Superior temporal gyrus (tissue), 1 donor: ENCODE data around the gene LRRC36.

ENCODE experiments used
- DNase-seq: peaks from one replicate; pipeline ENCODE4 v3.0.0-alpha.2; 2016; ENCODE audit errors: extremely low spot score

The LRRC36 gene, protein sequence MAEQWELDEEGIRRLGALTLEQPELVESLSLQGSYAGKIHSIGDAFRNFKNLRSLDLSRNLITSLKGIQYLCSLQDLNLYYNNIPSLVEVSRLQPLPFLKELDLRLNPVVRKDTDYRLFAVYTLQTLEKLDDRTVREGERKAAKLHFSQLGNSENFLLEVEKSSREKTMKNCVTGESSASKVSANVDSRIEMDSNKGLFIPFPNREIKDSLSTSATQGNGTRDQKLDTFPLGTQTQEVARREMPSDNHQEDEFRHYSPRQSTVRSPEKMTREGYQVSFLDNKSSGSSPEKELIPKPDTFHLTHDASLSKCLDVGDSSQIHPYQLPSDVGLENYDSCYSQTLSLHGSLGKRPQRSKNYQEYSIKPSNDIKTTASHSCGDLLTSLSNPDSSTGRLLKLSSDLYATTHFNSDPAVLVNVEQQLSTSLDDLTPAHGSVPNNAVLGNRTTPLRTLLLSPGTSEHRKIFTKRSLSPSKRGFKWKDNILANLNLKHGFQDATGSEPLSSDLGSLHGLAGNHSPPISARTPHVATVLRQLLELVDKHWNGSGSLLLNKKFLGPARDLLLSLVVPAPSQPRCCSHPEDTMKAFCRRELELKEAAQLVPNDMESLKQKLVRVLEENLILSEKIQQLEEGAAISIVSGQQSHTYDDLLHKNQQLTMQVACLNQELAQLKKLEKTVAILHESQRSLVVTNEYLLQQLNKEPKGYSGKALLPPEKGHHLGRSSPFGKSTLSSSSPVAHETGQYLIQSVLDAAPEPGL

DNA sequence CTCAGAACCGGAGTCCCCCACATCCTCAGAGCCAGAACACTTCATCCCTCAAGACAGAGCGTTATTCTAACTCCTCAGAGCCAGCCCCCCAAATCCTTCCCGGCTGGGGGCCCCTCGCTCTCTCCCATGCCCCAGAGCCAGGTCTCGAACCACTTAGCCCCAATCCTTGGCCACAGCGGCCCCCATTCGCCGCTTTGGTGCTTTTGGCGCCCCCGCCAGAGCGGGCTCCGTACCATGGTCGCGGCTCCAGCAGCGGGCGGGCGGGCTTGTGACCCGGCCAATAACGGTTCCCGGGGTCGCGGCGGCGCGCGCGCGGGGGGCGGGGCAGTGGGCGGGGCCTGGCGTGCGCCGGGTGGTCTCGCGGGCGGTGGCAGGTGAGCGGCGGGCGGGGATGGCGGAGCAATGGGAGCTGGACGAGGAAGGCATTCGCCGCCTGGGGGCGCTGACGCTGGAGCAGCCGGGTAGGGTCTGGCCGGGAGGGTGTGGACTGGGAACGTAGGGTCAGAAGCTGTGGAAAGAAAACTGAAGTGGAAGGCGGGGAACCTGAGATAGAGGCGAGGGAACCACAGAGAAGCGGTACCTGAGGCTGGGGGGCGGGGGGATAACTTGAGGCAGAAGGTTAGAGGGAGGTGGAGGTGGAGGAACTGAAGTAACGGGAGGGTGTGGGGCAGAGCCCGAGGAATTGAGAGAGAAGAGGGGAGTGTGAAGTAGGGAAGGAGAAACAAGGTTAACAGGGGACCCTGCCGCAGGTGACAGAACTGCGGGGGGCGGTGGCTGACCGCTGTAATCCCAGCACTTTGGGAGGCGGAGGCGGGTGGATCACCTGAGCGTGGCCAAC, at the start of gene LRRC36, which contains the start of gene KCTD19:
LRRC36 (plus strand) TSS at position 344 of the 838 bp plus-strand sequence; CDS start at position 392, 48 bp downstream.
KCTD19 (minus strand) TSS at position 270 of the 838 bp plus-strand sequence; CDS start at position 236, 34 bp downstream.
- no peak for DNase-seq

DNA sequence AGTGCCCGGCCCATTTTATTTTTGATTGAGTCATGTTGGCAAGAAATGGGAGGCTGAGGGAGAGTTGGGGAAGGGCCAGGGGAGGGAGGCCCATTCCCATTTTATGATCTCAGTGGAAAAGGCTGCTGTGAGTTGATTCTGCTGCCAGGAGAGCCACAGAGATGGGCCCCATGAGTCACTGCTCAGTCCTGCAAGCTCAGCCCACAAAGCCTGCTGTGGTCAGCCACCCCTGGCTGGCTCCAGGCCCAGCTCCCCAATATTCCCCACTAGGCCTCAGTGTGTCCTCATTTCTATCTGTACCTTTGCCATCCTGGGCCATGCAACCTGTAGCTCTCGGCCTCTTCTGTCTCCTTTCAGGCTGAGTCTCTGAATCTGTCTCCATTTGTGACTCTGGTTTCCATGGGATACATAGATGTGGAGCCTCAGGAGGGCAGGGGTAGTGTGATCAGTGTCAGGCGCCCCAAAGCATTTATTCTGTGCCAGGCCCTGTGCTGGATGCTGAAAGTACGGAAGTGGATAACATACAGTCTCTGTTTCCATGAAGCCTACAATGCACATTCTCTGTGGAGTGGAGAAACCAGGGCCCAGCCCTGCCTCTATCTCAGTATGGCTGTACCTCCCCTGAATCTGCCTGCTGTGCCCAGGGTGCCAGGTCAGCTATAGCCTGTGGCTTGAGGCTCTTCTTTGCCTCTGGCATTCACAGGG, 49.2 kb upstream of the LRRC36 start:
- DNase-seq: no peak

DNA sequence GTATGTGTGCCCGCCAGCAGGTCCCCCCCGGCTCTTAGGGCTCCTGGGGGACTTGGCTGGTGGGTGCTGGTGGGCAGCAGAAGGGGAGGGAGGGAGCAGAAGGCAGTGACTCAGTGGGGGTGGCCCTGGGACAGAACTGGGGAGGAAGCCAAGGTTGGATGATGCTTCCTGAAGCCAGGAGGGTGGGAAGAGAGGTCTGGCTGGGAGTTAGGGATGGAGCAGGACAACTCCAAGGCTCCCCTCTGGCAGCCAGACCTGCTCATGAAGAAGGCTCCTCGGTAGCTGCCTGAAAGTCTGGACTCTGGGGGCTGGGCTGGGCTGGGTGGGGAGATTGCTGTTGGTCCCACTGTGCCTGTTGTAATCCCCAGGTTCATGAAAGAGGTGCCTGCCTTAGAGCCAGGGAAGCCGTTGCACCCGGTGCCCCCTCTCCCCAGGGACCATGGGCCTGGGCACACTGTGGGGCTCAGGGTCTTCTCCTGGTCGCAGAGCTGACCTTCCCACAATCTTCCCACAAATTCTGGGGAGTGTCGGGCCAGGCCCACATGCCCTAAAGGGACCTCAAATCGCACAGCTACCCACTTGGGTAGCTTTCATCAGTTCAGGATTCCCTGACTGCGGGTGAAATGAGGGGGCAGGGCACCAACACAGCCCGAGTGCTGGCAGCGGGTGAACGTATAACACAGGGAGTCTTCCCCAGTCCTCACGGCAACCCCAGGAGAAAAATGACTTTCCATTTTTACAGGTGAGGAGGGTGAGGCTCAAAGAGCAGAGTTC, 48.4 kb upstream of the LRRC36 start:
- DNase-seq: no peak

DNA sequence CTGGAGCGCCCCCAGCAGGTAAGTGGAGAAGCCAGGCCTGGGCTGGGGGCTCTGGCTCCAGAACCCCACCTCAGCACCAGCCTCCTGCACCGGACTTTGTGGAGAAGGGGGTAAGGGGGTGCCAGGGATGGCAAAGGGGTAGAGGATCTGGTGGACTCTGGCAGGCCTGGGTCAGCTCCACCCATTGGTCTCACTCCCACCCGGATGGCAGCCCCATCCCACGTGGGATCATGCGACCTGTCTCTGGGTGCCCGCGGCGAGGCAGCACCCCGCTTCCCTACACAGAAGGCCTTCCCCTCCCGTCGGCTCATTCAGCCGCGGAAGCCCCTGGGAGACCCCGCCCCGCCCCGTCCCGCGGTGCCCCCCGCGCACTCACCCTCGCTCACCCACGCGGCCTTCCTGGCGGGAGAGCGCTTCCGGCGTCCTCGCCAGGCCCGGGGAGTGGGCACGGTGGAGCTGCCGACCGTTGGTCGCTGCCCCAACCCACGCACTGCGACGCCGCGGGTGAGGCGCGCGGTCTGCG, 47.8 kb upstream of the LRRC36 start:
- DNase-seq: no peak

DNA sequence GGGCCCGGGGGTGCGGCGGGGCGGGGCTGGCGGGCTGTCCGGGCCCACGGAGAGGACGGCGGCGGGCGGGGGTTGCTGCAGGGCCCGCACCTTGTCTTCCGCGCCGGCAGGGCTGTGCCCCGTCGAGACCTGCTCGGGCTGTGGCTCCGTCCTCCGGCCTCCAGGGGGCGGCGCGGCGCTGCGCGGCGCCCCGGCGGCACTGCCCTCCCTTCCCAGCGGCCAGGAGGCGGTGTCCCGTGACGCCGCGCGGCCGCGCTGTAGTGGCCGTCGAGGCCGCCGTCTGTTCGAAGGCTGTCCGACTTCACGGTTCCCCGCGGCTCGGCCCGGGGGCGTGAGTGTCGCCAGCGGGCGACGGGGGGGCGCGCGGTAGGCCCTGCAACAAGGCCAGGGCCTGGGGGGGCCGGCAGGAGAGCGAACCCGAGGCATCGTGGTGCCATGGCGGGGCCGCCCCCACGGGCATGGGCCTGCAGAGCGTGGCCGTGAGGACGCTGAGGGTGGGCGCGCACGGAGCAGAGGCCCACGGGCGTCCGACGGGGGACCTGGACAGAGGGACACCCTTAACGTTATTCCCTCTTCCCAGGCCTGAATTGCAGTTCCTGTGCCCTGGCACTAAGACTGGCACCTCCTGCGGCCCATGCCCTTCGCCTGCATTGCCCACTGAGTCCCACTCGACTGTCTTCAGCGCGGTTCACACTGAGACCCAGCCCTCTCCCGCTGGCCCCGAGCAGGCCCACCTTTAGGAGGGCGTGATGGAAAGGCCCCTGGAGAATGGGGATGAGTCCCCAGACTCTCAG, 47.1 kb upstream of the LRRC36 start, which contains the start of gene PLEKHG4:
PLEKHG4 (plus strand) TSS at position 237 of the 794 bp plus-strand sequence; CDS start at position 750, 513 bp downstream.
- DNase-seq: peak; percentile 20

DNA sequence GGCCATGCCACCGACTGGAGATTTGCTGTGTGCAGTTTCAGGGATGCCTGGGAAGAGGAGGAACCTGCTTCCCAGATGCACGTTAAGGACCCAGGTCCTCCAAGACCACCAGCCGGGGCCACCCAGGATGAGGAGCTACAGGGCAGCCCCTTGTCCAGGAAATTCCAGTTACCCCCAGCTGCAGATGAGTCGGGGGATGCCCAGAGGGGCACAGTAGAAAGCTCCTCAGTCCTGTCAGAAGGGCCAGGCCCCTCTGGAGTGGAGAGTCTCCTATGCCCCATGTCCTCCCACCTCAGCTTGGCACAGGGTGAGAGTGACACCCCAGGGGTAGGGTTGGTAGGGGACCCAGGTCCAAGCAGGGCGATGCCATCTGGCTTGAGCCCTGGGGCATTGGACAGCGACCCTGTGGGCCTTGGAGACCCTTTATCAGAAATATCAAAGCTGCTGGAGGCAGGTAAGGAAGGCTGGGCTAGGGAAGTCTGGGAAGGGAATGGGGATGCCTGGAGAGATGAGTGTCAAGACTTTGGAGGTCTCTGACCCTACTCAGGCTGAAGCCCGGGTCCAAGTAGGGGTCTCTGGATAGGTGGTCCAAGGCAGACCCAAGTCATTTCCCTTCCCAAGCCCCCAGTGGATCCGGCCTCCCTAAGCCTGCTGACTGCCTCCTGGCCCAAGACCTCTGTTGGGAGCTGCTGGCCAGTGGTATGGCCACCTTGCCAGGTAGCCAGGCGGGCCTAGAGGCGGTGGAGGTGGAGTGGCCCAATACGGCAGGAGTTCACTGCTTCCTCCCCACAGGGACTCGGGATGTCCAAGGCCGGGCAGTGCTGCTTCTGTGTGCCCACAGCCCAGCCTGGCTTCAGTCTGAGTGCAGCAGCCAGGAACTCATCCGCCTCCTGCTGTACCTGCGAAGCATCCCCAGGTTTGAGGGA, 46.3 kb upstream of the LRRC36 start:
- no peak for DNase-seq

DNA sequence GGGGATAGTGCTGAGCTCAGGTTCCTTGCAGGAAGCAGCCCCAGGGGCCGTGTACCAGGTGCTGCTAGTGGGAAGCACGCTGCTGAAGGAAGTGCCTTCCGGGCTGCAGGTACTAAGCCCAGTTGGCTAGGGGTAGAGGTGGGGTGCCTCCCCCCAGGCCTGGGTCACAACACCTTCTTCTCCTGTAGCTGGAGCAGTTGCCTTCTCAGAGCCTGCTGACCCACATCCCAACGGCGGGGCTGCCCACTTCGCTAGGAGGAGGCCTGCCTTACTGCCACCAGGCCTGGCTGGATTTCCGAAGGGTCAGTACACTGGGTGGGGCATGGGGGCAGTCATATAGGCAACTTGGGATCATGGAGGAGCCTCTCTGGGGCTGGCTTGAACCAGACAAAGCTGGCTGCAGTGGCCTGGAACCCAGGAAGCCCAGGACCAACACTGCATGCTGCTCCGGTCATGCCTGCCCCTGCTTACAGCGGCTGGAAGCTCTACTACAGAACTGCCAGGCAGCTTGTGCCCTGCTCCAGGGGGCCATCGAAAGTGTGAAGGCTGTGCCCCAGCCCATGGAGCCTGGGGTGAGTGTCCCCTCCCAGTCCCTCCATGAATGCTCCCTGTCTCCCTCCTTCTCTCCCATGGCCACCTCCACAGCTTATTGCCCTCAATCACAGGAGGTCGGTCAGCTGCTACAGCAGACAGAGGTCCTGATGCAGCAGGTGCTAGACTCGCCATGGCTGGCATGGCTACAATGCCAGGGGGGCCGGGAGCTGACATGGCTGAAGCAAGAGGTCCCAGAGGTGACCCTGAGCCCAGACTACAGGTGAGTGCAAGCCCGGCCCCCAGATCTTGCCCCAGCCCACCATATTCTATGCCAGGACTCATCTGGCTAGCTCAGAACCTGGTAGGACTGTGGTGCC, 44.8 kb upstream of the LRRC36 start:
- no peak for DNase-seq

DNA sequence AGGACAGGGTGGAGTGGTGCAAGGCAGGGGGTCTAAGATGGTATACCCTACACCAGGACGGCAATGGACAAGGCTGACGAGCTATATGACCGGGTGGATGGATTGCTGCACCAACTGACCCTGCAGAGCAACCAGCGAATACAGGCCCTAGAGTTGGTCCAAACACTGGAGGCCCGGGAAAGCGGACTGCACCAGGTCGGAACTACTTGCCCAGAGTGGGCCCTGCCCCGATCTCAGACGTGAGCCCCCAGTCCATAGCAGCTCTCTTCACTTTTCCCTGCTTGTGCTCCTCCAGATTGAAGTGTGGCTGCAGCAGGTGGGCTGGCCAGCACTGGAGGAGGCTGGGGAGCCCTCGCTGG, 44.2 kb upstream of the LRRC36 start:
- no peak for DNase-seq

DNA sequence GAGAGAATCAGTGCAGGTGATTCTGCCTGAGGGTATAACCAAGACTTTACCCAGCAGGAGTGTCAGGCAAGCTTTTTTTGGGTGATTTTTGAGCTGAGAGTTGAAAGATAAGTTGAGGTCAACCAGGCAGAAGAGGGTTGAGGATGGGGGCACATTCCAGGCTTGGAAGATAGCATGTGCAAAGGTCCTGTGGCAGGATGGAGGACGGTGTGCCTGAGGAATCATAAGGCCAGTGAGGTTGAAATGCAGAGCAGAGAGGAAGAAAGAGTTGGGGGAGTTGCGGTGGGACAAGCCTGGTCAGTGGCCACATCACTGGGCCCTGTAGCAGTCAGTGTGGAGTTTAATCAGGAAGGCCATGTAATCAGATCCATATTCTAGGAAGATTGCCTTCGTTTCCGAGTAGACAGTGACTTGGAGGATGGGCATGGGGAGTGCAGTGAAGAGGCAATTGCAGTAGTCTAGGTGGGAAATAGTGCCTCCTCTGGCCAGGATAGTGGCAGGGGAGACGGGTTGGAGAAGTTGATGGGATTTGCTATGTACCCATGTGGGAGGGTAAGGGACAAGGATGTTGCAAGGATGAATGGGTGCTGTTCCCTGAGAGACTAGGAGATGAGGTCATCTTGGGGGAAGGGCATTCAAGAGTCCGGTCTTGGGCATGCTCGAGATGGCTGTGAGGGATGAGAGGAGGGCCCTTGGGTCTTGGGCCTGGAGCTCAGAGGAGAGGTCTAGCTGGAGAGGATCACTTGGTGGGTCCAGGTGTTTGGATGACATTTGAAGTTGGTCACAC, 43.4 kb upstream of the LRRC36 start:
- DNase-seq: no peak

DNA sequence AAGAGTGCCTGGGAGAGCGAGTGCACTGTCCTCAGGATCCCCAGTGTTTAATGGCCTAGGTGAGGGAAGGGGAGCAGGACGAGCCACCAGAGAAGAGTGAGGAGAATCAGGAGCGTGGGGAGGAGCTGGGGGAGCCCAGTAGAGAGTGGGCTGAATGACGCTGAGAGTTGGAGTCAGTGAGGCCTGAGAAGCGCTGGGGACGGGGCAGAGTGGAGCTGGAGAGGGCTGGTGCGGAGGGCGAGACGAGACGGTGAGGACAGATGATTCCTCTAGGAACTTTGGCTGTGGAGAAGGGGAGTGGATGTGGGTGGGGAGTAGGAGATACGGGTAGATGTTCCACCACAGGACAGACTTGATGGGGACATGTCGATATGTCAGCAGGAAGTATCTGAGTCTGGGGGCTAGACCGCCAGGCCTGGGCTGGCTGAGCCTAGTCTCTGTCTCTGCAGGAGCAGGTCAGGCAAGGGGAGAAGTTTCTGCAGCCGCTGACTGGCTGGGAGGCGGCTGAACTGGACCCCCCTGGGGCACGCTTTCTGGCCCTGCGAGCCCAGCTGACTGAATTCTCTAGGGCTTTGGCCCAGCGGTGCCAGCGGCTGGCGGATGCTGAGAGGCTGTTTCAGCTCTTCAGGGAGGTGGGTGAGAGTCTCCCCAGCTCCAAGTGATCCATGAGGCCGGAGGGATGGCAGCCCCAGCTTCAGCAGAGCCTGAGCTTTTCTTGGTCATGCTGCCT, 42.6 kb upstream of the LRRC36 start:
- no peak for DNase-seq

DNA sequence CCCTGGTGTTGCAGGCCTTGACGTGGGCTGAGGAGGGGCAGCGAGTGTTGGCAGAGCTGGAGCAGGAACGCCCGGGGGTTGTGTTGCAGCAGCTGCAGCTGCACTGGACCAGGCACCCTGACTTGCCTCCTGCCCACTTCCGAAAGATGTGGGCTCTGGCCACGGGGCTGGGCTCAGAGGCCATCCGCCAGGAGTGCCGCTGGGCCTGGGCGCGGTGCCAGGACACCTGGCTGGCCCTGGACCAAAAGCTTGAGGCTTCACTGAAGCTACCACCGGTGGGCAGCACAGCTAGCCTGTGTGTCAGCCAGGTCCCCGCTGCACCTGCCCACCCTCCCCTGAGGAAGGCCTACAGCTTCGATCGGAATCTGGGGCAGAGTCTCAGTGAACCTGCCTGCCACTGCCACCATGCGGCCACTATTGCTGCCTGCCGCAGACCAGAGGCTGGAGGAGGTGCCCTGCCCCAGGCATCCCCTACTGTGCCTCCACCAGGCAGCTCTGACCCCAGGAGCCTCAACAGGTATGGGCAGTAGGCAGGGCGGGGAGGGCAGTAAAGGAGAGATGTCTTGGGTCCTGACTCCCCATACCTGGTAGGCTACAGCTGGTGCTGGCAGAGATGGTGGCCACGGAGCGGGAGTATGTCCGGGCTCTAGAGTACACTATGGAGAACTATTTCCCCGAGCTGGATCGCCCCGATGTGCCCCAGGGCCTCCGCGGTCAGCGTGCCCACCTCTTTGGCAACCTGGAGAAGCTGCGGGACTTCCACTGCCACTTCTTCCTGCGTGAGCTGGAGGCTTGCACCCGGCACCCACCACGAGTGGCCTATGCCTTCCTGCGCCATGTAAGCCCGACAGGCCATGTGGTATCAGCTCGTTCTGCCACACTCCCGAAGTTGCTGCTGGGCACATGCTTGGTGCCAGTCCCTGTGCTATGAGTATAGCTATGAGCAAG, 41.6 kb upstream of the LRRC36 start:
- peak; percentile 13 for DNase-seq

DNA sequence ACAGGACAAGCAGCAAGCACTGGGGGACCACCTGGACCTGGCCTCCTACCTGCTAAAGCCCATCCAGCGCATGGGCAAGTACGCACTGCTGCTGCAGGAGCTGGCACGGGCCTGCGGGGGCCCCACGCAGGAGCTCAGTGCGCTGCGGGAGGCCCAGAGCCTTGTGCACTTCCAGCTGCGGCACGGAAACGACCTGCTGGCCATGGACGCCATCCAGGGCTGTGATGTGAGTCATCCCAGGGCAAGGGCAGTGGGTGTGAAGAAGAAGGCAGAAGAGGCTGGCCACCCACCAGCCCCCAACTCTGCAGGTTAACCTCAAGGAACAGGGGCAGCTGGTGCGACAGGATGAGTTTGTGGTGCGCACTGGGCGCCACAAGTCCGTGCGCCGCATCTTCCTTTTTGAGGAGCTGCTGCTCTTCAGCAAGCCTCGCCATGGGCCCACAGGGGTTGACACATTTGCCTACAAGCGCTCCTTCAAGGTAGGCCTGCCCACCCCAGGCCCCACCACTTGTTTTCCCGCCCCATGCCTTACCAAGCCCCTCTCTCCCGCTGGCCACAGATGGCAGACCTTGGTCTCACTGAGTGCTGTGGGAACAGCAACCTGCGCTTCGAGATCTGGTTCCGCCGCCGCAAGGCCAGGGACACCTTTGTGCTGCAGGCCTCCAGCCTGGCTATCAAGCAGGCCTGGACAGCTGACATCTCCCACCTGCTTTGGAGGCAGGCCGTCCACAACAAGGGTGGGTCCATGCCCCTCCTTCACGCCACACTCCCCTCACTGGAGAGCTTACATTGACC, 40.0 kb upstream of the LRRC36 start:
- no peak for DNase-seq

DNA sequence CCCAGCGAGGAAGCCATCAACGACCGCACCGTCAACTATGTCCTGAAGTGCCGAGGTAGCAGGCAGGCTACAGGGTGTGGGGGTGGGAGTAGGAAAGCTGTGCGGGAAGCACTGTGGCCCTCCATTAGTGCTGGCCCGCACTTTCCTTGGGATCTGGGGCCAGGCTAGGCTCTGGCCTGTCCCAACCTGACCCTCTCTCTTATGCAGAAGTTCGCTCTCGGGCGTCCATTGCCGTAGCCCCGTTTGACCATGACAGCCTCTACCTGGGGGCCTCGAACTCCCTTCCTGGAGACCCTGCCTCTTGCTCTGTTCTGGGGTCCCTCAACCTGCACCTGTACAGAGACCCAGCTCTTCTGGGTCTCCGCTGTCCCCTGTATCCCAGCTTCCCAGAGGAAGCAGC, 38.7 kb upstream of the LRRC36 start:
- no peak for DNase-seq

DNA sequence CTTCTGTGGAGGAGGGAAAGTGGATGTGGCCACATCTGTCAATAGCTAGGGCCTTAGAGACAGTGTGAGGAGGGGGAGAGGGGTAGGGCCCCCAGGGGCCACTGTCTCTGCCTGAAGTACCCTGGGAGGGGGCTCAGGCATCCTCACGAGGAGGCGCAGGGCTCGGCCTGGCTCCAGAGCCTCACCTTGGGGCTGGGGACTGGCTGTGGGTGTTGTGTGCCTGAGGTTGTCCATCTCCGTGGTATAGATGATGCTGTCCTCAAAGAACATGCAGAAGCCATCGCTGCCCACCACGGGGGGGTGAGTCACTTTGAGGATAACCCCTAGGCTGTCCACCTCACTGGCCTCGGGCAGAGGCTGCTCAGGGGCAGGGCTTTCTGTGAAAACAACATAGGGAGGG, 35.2 kb upstream of the LRRC36 start:
- DNase-seq: no peak
